ENCODE measurements around the gene PLIN4. TPM values are rescaled to one million over a fixed set of nuclear protein-coding genes. Genes with fewer than 3 reads are reported as not detected.

PLIN4 gene
- total and polyA plus RNA-seq, 9 of the 15 experiments (the other 6 are each of a cell fraction or from before 2014, with no cell fraction given), result 0.04 to 0.16 (median 0.07) TPM; not detected in 3

GRCh38 chr19:4554717-4555116 lies 36.4 kb upstream of the PLIN4 start (continued):
- TF ChIP-seq FOXO4 (CRISPR knock-in tag; IDR thresholded peaks at IDR 0.05) (no peak), CREM (IDR thresholded peaks at IDR 0.05; ENCODE audit: low read depth) (no peak), ZNF644 (tag; IDR thresholded peaks at IDR 0.05; ENCODE audit: low read depth) (no peak), ILF3 (IDR thresholded peaks at IDR 0.05; ENCODE audit: borderline replicate concordance) (no peak), TCF3 (CRISPR knock-in tag; IDR thresholded peaks at IDR 0.05) (no peak), SMARCA4 (IDR thresholded peaks at IDR 0.05) (no peak), KDM1A (IDR thresholded peaks at IDR 0.05) (peak in 1 of 2 experiments; percentile 32; a peak in 1 of 4 replicates), POLR3G (IDR thresholded peaks at IDR 0.05; ENCODE audit: extremely low read depth, insufficient read length, insufficient replicate concordance) (no peak), RBM25 (IDR thresholded peaks at IDR 0.05; ENCODE audit: low read depth, low read length, severe bottlenecking) (peak; percentile 54), ZNF318 (IDR thresholded peaks at IDR 0.05; ENCODE audit: borderline replicate concordance in 1 of 2, low read depth in 1 of 2) (no peak), ARID4B (CRISPR knock-in tag; IDR thresholded peaks at IDR 0.05) (no peak), CCNT2 (IDR thresholded peaks at IDR 0.05; ENCODE audit: borderline replicate concordance, extremely low read depth, insufficient read length, low read depth, low read length) (no peak), KAT8 (IDR thresholded peaks at IDR 0.05; ENCODE audit: low read depth) (no peak), ZNF445 (CRISPR knock-in tag; IDR thresholded peaks at IDR 0.05; ENCODE audit: low read depth) (no peak), ZNF583 (CRISPR knock-in tag; IDR thresholded peaks at IDR 0.05) (no peak)

Data from K562 (cell line).